Measurements from ENCODE around the gene PRRG4.
A peak's percentile ranks its signal among the peaks of the same experiment; 100 is the strongest.
"Not testable (repeated sequence)": the region's sequence is repeated elsewhere in the genome, so short reads cannot be mapped to it uniquely, and the experiment has no call there.

Gene PRRG4

DNA sequence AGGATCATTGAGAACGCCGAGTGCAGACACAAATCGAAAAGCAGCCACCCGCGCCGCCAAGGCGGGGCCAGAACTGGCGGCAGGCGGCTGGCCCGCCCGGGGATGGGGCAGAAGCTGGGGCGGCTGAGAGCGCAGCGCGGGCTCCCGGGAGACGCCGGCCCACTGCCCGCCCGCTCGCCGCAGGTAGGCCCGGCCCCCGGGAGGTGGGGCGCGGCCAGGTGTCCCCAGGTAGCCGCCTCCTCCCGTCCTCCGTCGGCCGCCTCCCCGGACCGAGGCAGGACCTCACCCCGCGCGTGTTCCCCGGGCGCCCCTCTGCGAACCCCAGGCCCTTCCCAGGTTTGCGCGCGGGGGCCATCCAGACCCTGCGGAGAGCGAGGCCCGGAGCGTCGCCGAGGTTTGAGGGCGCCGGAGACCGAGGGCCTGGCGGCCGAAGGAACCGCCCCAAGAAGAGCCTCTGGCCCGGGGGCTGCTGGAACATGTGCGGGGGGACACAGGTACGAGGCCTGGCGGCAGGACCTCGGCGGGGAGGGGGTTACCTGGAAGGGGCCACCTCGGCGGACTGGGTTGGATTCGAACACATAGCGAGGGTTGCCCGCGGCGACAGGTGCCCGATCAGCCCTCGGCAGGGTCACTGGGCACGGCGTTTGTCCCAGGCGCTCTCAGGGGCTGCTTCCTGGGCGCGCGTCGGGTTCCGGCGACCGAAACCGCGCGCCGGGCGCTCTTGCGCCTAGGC is at the start of gene PRRG4:
PRRG4 (plus strand) TSS at position 248 of the 733 bp plus-strand sequence. CDS start 603 bp downstream, outside the sequence.
- no peaks in the 10 kb centered on the region for H3K27me3 ChIP-seq (replicated peaks; ENCODE audit: control insufficient read depth, insufficient read depth, low read length)
- no peaks in the 10 kb centered on the region for H3K9me3 ChIP-seq (ENCODE audit: control insufficient read depth, low read length)
- peak; percentile 62 for DNase-seq (ENCODE audit: low read depth)
- peak within 1 kb of the TSS; percentile 85 for H3K4me3 ChIP-seq (ENCODE audit: low read length)
- peaks cover 6% of the 10 kb centered on the region for H3K4me1 ChIP-seq (ENCODE audit: control insufficient read depth, insufficient read depth, low read length)
- peak within 1 kb of the TSS; percentile 71 for H3K9ac ChIP-seq (ENCODE audit: low read length)
- H3K36me3 ChIP-seq (ENCODE audit: control insufficient read depth, insufficient read depth, low read length, severe bottlenecking), result no peaks in the 10 kb centered on the region

DNA sequence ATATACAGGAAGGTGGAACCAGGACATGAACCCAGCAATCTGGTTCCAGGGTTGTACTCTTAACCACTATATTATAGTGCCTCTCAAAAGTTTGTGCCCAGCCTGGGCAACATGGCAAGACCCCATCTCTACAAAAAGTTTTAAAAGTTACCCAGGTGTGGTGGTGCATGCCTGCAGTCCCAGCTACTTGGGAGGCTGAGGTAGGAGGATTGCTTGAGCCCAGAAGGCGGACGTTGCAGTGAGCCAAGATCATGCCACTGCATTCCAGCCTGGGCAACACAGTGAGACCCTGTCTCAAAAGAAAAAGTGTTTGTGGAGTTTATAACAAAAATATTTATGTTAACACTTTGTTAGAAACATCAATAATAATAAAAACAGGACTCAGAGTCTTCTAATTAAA is 48.9 kb upstream of the PRRG4 start:
- H3K9me3 ChIP-seq (ENCODE audit: control insufficient read depth, low read length); H3K9ac ChIP-seq (ENCODE audit: low read length); H3K4me3 ChIP-seq (ENCODE audit: low read length); H3K36me3 ChIP-seq (ENCODE audit: control insufficient read depth, insufficient read depth, low read length, severe bottlenecking); H3K4me1 ChIP-seq (ENCODE audit: control insufficient read depth, insufficient read depth, low read length); DNase-seq (ENCODE audit: low read depth); H3K27me3 ChIP-seq (replicated peaks; ENCODE audit: control insufficient read depth, insufficient read depth, low read length): not testable (repeated sequence)

DNA sequence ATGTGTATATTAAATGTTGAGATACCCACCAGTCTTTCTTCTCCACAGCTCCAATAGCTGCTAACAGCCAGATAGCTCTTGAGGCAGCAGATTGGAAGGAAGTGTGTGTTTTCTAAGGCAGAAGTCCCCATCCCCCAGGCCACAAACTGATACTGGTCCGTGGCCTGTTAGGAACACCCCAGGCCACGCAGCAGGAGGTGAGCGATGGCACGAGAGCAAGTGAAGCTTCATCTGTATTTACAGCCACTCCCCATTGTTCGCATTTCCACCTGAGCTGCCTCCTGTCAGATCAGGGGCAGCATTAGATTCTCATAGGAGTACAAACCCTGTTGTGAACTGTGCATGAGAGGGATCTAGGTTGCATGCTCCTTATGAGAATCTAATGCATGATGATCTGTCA is 48.0 kb upstream of the PRRG4 start:
- H3K9me3 ChIP-seq (ENCODE audit: control insufficient read depth, low read length), result no peaks in the 10 kb centered on the region
- no peak overlapping the region for H3K4me3 ChIP-seq (ENCODE audit: low read length)
- peaks cover 3% of the 10 kb centered on the region for H3K27me3 ChIP-seq (replicated peaks; ENCODE audit: control insufficient read depth, insufficient read depth, low read length)
- no peak for DNase-seq (ENCODE audit: low read depth)
- H3K36me3 ChIP-seq (ENCODE audit: control insufficient read depth, insufficient read depth, low read length, severe bottlenecking), result no peaks in the 10 kb centered on the region
- no peaks in the 10 kb centered on the region for H3K4me1 ChIP-seq (ENCODE audit: control insufficient read depth, insufficient read depth, low read length)
- no peak overlapping the region for H3K9ac ChIP-seq (ENCODE audit: low read length)

DNA sequence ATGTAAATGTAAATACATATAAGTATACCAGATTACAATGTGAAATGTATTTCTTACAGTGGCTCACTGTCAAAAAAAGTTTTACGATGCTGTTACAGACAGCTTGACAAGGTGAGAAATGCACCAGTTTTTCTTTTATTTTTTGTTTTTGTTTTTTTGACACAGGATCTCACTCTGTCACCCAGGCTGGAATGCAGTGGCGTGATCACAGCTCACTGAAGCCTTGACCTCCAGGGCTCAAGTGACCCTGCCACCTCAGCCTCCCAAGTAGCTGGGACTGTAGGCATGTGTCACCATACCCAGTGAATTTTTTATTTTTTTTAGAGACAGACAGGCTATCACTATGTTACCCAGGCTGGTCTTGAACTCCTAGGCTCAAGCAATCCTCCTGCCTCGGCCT is 44.5 kb upstream of the PRRG4 start:
- H3K9me3 ChIP-seq (ENCODE audit: control insufficient read depth, low read length), result no peaks in the 10 kb centered on the region
- peaks cover 3% of the 10 kb centered on the region for H3K27me3 ChIP-seq (replicated peaks; ENCODE audit: control insufficient read depth, insufficient read depth, low read length)
- H3K4me3 ChIP-seq (ENCODE audit: low read length), result no peak overlapping the region
- H3K36me3 ChIP-seq (ENCODE audit: control insufficient read depth, insufficient read depth, low read length, severe bottlenecking), result no peaks in the 10 kb centered on the region
- no peak overlapping the region for H3K9ac ChIP-seq (ENCODE audit: low read length)
- no peaks in the 10 kb centered on the region for H3K4me1 ChIP-seq (ENCODE audit: control insufficient read depth, insufficient read depth, low read length)
- no peak for DNase-seq (ENCODE audit: low read depth)

DNA sequence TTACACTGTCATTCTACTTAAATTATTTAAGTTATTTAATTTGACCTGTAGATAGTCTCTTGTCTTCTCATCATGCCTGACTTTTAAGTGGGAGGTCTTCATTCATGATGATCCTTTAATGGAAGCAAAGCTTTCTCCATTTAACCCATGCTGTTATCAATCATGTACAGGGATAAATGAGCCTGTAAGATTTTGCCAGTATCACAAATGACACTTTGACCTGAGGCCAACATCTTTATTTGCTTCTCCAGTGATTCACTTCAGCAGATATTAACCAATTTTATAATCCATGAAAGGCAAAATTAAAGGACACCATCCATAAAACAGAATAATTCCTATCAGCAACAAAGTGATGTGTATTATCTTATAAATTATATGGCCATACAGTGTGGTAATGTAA is 42.9 kb upstream of the PRRG4 start:
- no peaks in the 10 kb centered on the region for H3K9me3 ChIP-seq (ENCODE audit: control insufficient read depth, low read length)
- DNase-seq (ENCODE audit: low read depth), result no peak
- H3K9ac ChIP-seq (ENCODE audit: low read length), result no peak overlapping the region
- no peaks in the 10 kb centered on the region for H3K4me1 ChIP-seq (ENCODE audit: control insufficient read depth, insufficient read depth, low read length)
- no peaks in the 10 kb centered on the region for H3K27me3 ChIP-seq (replicated peaks; ENCODE audit: control insufficient read depth, insufficient read depth, low read length)
- no peaks in the 10 kb centered on the region for H3K36me3 ChIP-seq (ENCODE audit: control insufficient read depth, insufficient read depth, low read length, severe bottlenecking)
- H3K4me3 ChIP-seq (ENCODE audit: low read length), result no peak overlapping the region

DNA sequence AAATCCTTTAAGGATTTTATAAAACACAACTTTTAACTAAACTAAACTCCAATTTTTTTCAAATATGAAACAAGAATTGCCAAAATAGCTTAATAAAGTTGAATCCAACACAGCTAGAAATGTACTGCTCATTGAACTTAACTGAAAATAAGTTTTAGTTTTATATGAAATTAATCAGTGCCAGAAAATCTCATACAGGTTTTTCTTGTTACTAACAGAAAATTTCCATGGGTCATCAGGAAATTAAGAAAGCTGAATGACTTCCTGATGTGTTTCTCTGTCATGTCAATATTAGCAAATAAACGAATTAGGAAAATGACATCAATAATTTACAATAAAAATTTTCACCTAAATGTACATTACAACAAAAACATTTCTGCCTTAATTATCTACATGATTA is 38.8 kb upstream of the PRRG4 start:
- no peak overlapping the region for H3K9ac ChIP-seq (ENCODE audit: low read length)

DNA sequence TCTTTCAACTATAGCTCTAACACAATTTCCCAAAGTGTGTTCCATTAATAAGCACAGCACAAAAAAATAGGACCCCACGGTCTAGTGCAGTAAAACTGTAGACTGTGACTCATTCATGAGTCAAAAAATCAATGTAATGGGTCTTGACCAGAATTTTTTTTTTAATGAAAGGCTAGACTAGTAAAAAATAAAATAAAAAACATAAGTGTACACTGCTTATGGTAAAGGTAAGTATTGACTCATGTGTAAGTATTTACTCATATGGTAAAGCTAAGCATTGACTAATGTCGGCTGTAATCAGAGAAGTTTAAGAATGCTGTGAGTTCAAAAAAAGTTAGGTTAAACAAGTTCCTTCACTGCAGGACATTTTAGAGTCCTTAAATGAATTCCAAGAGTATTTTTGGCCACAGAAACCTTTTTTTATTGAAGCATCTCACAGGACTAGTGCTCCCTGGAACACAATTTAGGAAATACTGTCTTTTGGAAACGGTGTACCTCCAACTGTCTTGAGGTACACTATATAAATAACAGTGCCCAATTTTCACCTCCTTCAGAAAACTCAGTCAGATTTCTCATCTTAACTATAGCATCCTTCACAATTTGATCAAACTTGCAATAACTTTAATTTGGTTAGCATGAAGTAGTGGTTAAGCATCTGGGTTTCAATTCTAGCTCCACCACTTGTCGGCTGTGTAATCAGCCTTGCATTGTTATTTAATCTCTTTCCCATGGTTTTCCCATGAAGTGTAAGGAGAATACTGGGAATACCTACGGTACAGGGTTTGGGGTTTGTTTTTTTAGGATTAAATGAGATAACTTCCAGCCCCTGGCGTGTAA is 37.4 kb upstream of the PRRG4 start:
- DNase-seq (ENCODE audit: low read depth), result no peak
- Histone ChIP-seq H3K9ac (ENCODE audit: low read length) (no peak overlapping the region), H3K4me3 (ENCODE audit: low read length) (peak overlapping the region; percentile 56)

More for the DNA sequence above, 38.8 kb upstream of the PRRG4 start:
- H3K9me3 ChIP-seq (ENCODE audit: control insufficient read depth, low read length), result no peaks in the 10 kb centered on the region
- peaks cover 9% of the 10 kb centered on the region for H3K27me3 ChIP-seq (replicated peaks; ENCODE audit: control insufficient read depth, insufficient read depth, low read length)
- DNase-seq (ENCODE audit: low read depth), result no peak
- no peaks in the 10 kb centered on the region for H3K36me3 ChIP-seq (ENCODE audit: control insufficient read depth, insufficient read depth, low read length, severe bottlenecking)
- H3K4me1 ChIP-seq (ENCODE audit: control insufficient read depth, insufficient read depth, low read length), result no peaks in the 10 kb centered on the region
- H3K4me3 ChIP-seq (ENCODE audit: low read length), result no peak overlapping the region

DNA sequence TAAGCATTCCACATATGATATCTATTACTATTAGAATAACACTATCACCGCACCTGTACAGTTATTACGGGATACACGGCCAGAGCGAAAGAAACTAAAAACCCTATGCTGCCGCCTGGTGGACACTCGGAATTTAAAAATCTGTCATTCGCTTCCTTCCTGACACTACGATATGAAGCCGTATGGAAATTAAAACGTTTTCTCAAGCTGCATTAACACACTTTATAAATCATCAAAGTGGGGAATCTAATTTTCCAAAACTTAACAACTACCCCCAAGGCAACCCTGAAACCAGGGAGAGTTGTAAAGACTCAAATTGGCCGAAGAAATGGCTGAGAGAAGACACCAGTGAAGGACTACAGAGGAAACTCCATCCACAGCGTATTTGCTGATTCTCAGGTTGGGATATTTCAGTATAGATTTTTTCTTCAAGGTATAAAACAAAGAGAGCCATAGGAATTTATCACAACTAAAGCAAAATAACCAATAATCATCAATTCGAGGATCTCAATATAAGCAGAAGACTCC is 36.7 kb upstream of the PRRG4 start:
- Histone ChIP-seq H3K4me3 (ENCODE audit: low read length) (peak overlapping the region; percentile 56), H3K36me3 (ENCODE audit: control insufficient read depth, insufficient read depth, low read length, severe bottlenecking) (no peaks in the 10 kb centered on the region), H3K9me3 (ENCODE audit: control insufficient read depth, low read length) (no peaks in the 10 kb centered on the region), H3K27me3 (replicated peaks; ENCODE audit: control insufficient read depth, insufficient read depth, low read length) (peaks cover 9% of the 10 kb centered on the region), H3K4me1 (ENCODE audit: control insufficient read depth, insufficient read depth, low read length) (no peaks in the 10 kb centered on the region), H3K9ac (ENCODE audit: low read length) (peak overlapping the region; percentile 56)
- DNase-seq (ENCODE audit: low read depth), result peak; percentile 79

More for the DNA sequence above, 37.4 kb upstream of the PRRG4 start:
- H3K27me3 ChIP-seq (replicated peaks; ENCODE audit: control insufficient read depth, insufficient read depth, low read length), result peaks cover 9% of the 10 kb centered on the region
- H3K36me3 ChIP-seq (ENCODE audit: control insufficient read depth, insufficient read depth, low read length, severe bottlenecking), result no peaks in the 10 kb centered on the region
- H3K9me3 ChIP-seq (ENCODE audit: control insufficient read depth, low read length), result no peaks in the 10 kb centered on the region
- H3K4me1 ChIP-seq (ENCODE audit: control insufficient read depth, insufficient read depth, low read length), result no peaks in the 10 kb centered on the region

DNA sequence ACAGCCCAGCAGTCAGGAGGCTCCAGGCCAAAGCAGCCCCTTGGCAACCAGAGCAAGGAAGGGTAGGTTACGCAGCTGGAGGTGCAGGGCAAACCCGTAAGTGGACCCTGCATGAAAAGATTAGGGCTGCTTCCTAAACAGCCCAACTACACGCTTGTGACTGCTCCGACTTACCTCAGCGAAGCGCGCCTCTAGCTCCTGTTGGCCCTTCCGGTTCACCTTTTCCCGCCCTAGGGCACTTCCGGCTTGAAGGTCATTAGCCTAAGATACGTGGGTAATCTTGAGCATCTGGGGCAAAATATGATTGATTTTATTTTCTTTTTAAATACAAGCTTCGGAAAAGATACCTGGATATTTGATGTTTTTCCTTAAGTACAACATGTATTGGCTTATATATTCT is 35.3 kb upstream of the PRRG4 start, which contains the start of gene CCDC73:
CCDC73 (minus strand) TSS at position 224 of the 400 bp plus-strand sequence. CDS start 34,419 bp downstream, outside the sequence.
- no peaks in the 10 kb centered on the region for H3K36me3 ChIP-seq (ENCODE audit: control insufficient read depth, insufficient read depth, low read length, severe bottlenecking)
- H3K9ac ChIP-seq (ENCODE audit: low read length), result no peak within 1 kb of the TSS
- H3K4me1 ChIP-seq (ENCODE audit: control insufficient read depth, insufficient read depth, low read length), result no peaks in the 10 kb centered on the region
- no peaks in the 10 kb centered on the region for H3K9me3 ChIP-seq (ENCODE audit: control insufficient read depth, low read length)
- H3K27me3 ChIP-seq (replicated peaks; ENCODE audit: control insufficient read depth, insufficient read depth, low read length), result peaks cover 9% of the 10 kb centered on the region
- no peak within 1 kb of the TSS for H3K4me3 ChIP-seq (ENCODE audit: low read length)
- no peak for DNase-seq (ENCODE audit: low read depth)

DNA sequence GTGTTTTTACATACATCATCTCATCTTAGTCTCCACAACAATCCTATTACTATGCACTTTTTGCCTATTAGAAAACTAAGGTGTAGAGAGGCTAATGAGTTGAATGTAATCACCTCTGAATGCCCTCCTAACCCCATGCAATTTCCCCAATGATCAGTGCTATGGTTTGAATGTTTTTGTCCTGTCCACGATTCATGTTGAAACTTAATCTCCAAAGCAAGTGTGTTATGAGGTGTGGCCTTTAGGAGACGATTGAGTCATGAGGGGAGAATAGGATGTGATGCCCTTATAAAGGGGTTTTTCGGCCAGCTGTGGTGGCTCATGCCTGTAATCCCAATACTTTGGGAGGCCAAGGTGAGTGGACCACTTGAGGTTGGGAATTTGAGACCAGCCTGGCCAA is 33.3 kb upstream of the PRRG4 start:
- Histone ChIP-seq H3K4me3 (ENCODE audit: low read length) (no peak overlapping the region), H3K4me1 (ENCODE audit: control insufficient read depth, insufficient read depth, low read length) (no peaks in the 10 kb centered on the region), H3K36me3 (ENCODE audit: control insufficient read depth, insufficient read depth, low read length, severe bottlenecking) (no peaks in the 10 kb centered on the region)

DNA sequence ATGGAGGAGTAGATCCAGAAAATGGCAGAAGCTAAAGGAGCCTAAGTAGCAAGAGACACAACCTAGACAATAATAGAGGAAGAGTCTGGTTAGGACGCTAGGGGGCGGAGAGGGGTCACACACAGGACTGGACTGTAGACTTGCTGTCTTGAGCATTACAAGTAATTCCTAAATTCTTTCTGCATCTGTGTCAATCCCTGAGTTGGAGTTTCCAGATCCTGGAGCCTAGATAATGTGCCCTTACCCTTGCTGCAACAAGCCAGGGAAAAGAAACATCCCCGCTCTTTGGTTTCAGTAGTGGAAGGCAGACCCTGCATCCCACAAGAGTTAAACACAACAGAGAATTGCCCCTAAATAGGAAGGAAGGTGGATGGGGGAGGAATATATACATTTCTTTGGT is 20.4 kb upstream of the PRRG4 start:
- no peak overlapping the region for H3K9ac ChIP-seq (ENCODE audit: low read length)
- no peaks in the 10 kb centered on the region for H3K27me3 ChIP-seq (replicated peaks; ENCODE audit: control insufficient read depth, insufficient read depth, low read length)
- H3K4me1 ChIP-seq (ENCODE audit: control insufficient read depth, insufficient read depth, low read length), result no peaks in the 10 kb centered on the region
- DNase-seq (ENCODE audit: low read depth), result peak; percentile 85
- H3K4me3 ChIP-seq (ENCODE audit: low read length), result no peak overlapping the region
- no peaks in the 10 kb centered on the region for H3K9me3 ChIP-seq (ENCODE audit: control insufficient read depth, low read length)
- H3K36me3 ChIP-seq (ENCODE audit: control insufficient read depth, insufficient read depth, low read length, severe bottlenecking), result no peaks in the 10 kb centered on the region

More for the DNA sequence above, 33.3 kb upstream of the PRRG4 start:
- no peak for DNase-seq (ENCODE audit: low read depth)
- Histone ChIP-seq H3K9ac (ENCODE audit: low read length) (no peak overlapping the region), H3K27me3 (replicated peaks; ENCODE audit: control insufficient read depth, insufficient read depth, low read length) (peaks cover 9% of the 10 kb centered on the region), H3K9me3 (ENCODE audit: control insufficient read depth, low read length) (no peaks in the 10 kb centered on the region)

Data from adipocyte (in vitro differentiated cells).